Upper lobe of left lung (tissue), 4 donors: ENCODE results near the gene CANT1.

Experiments used
- CTCF ChIP-seq, 6 experiments: fragments of 450-650 bp in 4 of 6; fragments of 200-600 bp in 2 of 6; sonication (generic) in 2 of 6; IDR thresholded peaks; one replicate each; pipeline ENCODE4 v1.5.1; 2016 to 2019; ENCODE audit warnings: antibody characterized with exemption in 6 of 6
- EP300 ChIP-seq, 4 donors: sonication (generic); formaldehyde crosslinking; IDR thresholded peaks; one replicate each; pipeline ENCODE4 v1.5.1; 2017; ENCODE audit warnings: antibody characterized with exemption in 4 of 4, control low read depth in 2 of 4
- POLR2A ChIP-seq, 4 donors: fragments of 450-650 bp; IDR thresholded peaks; one replicate each; pipeline ENCODE4 v1.5.1; 2016 to 2017; ENCODE audit warnings: antibody characterized with exemption in 4 of 4, mild to moderate bottlenecking in 2 of 4
- POLR2AphosphoS5 ChIP-seq, 2 donors: sonication (generic); formaldehyde crosslinking; IDR thresholded peaks; one replicate each; pipeline ENCODE4 v1.5.1; 2017; ENCODE audit warnings: antibody characterized with exemption in 2 of 2

- TF ChIP-seq EP300 (IDR thresholded peaks at IDR 0.05), result no peak
- TF ChIP-seq CTCF (IDR thresholded peaks at IDR 0.05), result no peak
- TF ChIP-seq POLR2A (IDR thresholded peaks at IDR 0.05), result no peak
- no peak for TF ChIP-seq POLR2AphosphoS5 (IDR thresholded peaks at IDR 0.05)
These were observed 11.2 kb upstream of the CANT1 start for GRCh38 chr17:79020631-79021301.
